Right lobe of liver (tissue), 6 donors: ENCODE measurements around the gene ALG9. TPM values are rescaled to one million over a fixed set of nuclear protein-coding genes. Genes with fewer than 3 reads are reported as not detected.

Experiments used
- ATAC-seq, 4 donors: fragments of 200-7000 bp; cut with Tn5 transposase; one replicate each; pipeline ENCODE4 v1.9.1; 2020; ENCODE audit warnings: mild to moderate bottlenecking in 4 of 4, moderate library complexity in 4 of 4
- DNase-seq, 3 donors: peaks; one replicate each; pipeline ENCODE4 v3.0.0-alpha.2; 2020
- H3K27ac ChIP-seq, 3 donors: fragments of 200-600 bp; one replicate each; pipeline ENCODE4 v1.8.0; 2022
- H3K27me3 ChIP-seq, 2 donors: fragments of 200-600 bp; one replicate each; pipeline ENCODE4 v1.8.0; 2022
- H3K36me3 ChIP-seq, 4 donors: fragments of 200-600 bp; sonication (generic) in 1 of 4; one replicate each; pipeline versions ENCODE4 v1.5.1 to v1.8.0; 2017 to 2022; ENCODE audit warnings: control low read depth in 1 of 4
- H3K4me1 ChIP-seq, 4 donors: fragments of 200-600 bp; sonication (generic) in 1 of 4; one replicate each; pipeline versions ENCODE4 v1.5.1 to v1.8.0; 2017 to 2022; ENCODE audit warnings: control low read depth in 1 of 4
- H3K4me3 ChIP-seq, 3 donors: fragments of 200-600 bp; one replicate each; pipeline ENCODE4 v1.8.0; 2022
- H3K9me3 ChIP-seq, 4 donors: fragments of 200-600 bp; sonication (generic) in 1 of 4; one replicate each; pipeline versions ENCODE4 v1.5.1 to v1.8.0; 2017 to 2022; ENCODE audit warnings: control low read depth in 1 of 4
- CTCF ChIP-seq, 4 donors: fragments of 200-600 bp in 3 of 4; fragments of 450-650 bp in 1 of 4; IDR thresholded peaks; one replicate each; pipeline versions ENCODE4 v1.5.1 to v1.8.0; 2016 to 2022; ENCODE audit warnings: antibody characterized with exemption in 4 of 4, mild to moderate bottlenecking in 2 of 4
- POLR2A ChIP-seq: fragments of 450-650 bp; IDR thresholded peaks from one replicate; pipeline ENCODE4 v1.6.1; 2017; ENCODE audit warnings: antibody characterized with exemption, mild to moderate bottlenecking
- WGBS: methylation state at CpG from one replicate; pipeline ENCODE4 v1.1.6; 2018; ENCODE audit warnings: low coverage, low lambda C conversion rate; ENCODE audit not compliant: insufficient coverage; ENCODE audit errors: missing lambda C conversion rate; 5-methylcytosine and 5-hydroxymethylcytosine counted together
- intact Hi-C, 2 donors: fragments of 100-400 bp; cut with DNase I; formaldehyde crosslinking; loops; one replicate each; pipeline versions ENCODE4 v1.11.2 to v1.14.1; 2022
- total RNA-seq, 6 experiments: library from RNA; depleted of rRNA in 2 of 6; stranded (reverse); fragments of >200 nt in 2 of 6; fragmentation: NEBNext Ultra II Directional in 3 of 6; extraction: Animal tissue kit (Norgen Biotek cat#: 25700) in 3 of 6; gene quantifications; one replicate each; pipeline versions ENCODE4 v1.1.0 to v1.2.4, GENCODE V29; 2016 to 2023
- donor health status: DM: no; HTN: yes; CAD: no.
- donor health status: DM: no; HTN: no; CAD: no.
- donor health status: DM: no; HTN: no; CAD: no.
- donor health status: DM: no; HTN: yes; CAD: no.
- donor health status: DM: no; HTN: yes; CAD: no.

The ALG9 gene
- total RNA-seq, 6 experiments from 2014 or later = 15.0 to 20.8 (median 18.2) TPM

GRCh38 chr11:111782109-111782741 lies 89.2 kb downstream of the ALG9 start:
- Histone ChIP-seq H3K36me3 (no peaks in the 10 kb centered on the region), H3K27ac (peak overlapping the region in 1 of 3 donors; percentile 14), H3K9me3 (no peaks in the 10 kb centered on the region), H3K27me3 (no peaks in the 10 kb centered on the region), H3K4me1 (peaks cover 0 to 54% (median 22%) of the 10 kb centered on the region in 4 donors), H3K4me3 (no peak overlapping the region)
- intact Hi-C loops = no loop called here
- DNase-seq = no peak
- WGBS = 63% methylated on average over 5 of the region's 5 CpGs
- ATAC-seq = no peak
- TF ChIP-seq CTCF (IDR thresholded peaks at IDR 0.05) (no peak), POLR2A (no peak)

- Histone ChIP-seq H3K27me3 (no peaks in the 10 kb centered on the region), H3K36me3 (no peaks in the 10 kb centered on the region), H3K4me3 (no peak overlapping the region), H3K4me1 (peaks cover 0 to 54% (median 19%) of the 10 kb centered on the region in 4 donors), H3K9me3 (no peaks in the 10 kb centered on the region), H3K27ac (peak overlapping the region; percentile 58 to 94 (median 91))
- TF ChIP-seq POLR2A (no peak), CTCF (IDR thresholded peaks at IDR 0.05) (no peak)
- 20% methylated on average over 3 of the region's 6 CpGs for WGBS
- DNase-seq (no peak), ATAC-seq (peak in 1 of 4 donors; percentile 1)
- intact Hi-C loops = loop anchor here in 1 of 2 donors (10.0 kb wide), 1 partner anchor 174 kb away; the partner anchor contains the start of gene SIK2
Observed at GRCh38 chr11:111779118-111779517, 92.3 kb downstream of the ALG9 start.

- 30% methylated on average over 3 of the region's 3 CpGs for WGBS
- ATAC-seq = peak; percentile 57 to 78 (median 72)
- H3K27ac ChIP-seq = peak overlapping the region; percentile 58 to 94 (median 91)
- intact Hi-C loops = loop anchor here in 1 of 2 donors (10.0 kb wide), 1 partner anchor 173 kb away; the partner anchor contains the start of gene SIK2
- H3K4me1 ChIP-seq = peaks cover 0 to 61% (median 24%) of the 10 kb centered on the region in 4 donors
- H3K27me3 ChIP-seq = no peaks in the 10 kb centered on the region
- H3K4me3 ChIP-seq = peak overlapping the region in 2 of 3 donors; percentile 17 to 32
- TF ChIP-seq POLR2A (peak; percentile 33), CTCF (IDR thresholded peaks at IDR 0.05) (no peak)
- no peaks in the 10 kb centered on the region for H3K9me3 ChIP-seq
- no peak for DNase-seq
- no peaks in the 10 kb centered on the region for H3K36me3 ChIP-seq
Observed at GRCh38 chr11:111778047-111778558, 93.3 kb downstream of the ALG9 start.

GRCh38 chr11:111777094-111778046 lies 94.0 kb downstream of the ALG9 start:
- DNase-seq (peak in 1 of 3 donors; percentile 79), ATAC-seq (peak; percentile 70 to 83 (median 76))
- TF ChIP-seq POLR2A (peak; percentile 76), CTCF (IDR thresholded peaks at IDR 0.05) (peak; percentile 73 to 85 (median 80))
- Histone ChIP-seq H3K4me3 (peak overlapping the region in 2 of 3 donors; percentile 18 to 32), H3K9me3 (no peaks in the 10 kb centered on the region), H3K4me1 (peaks cover 0 to 66% (median 28%) of the 10 kb centered on the region in 4 donors), H3K36me3 (no peaks in the 10 kb centered on the region), H3K27me3 (no peaks in the 10 kb centered on the region), H3K27ac (peak overlapping the region; percentile 58 to 94 (median 91))
- 37% methylated on average over 4 of the region's 4 CpGs for WGBS
- intact Hi-C loops = loop anchor here in 1 of 2 donors (10.0 kb wide), 1 partner anchor 173 kb away; the partner anchor contains the start of gene SIK2
